Ecto neural progenitor cell (in vitro differentiated cells): Measurements from ENCODE around the gene EPC1.
"Not testable (repeated sequence)": the region's sequence is repeated elsewhere in the genome, so short reads cannot be mapped to it uniquely, and the experiment has no call there.

ENCODE experiments used
- DNase-seq: peaks from one replicate; pipeline ENCODE4 v3.0.0-alpha.2; 2018; ENCODE audit warnings: low spot score

The EPC1 gene

DNA sequence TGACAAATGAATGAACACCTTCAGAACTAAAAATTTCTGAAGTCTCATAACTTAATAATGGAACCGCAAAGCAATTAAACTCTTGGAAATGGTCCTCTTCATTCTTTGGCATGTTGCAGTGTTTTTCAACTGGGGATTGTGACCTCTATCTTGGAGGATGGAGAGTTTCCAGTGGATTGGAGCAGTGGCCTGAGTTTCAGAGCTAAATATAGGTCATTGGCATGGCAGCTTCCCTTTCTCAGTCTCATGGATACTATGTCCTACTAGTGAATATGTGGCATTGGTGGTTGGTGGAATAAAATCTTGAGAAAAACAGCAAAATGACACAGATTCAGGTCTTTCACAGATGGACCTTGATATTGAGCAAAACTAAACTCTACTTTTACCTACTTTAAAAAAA, 24.1 kb upstream of the EPC1 start:
- DNase-seq, result no peak

DNA sequence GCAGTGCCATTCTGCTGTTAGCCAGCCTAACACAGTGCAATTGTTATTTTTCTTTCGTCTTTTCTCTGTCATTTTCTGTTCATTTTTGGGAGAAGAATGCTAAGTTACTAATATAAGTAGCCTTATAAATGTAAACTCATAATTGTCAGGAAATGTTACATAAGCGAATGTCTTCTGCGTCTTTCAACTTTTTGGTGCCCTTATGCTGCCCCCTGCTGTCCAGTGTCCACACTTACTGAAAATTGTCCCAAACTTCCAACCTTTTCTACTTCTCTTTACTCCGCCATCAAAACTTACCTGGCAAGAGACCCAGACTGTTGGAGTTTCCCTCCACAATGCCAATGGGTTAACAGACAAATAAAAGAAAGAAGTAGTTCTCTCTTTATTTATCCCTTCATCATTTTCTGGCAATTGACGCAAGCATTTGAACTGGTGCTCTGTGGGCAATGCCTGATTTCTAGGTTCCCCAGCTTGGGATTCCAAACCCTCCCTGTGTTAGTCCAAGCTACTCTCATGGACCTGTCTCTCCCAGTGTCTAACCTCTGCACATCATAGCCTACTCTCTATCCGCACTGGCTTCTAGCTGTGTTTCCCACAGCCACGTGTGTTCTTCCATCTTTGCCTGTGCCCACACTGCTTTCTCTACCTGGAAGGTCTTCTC, 21.0 kb upstream of the EPC1 start:
- peak; percentile 55 for DNase-seq

DNA sequence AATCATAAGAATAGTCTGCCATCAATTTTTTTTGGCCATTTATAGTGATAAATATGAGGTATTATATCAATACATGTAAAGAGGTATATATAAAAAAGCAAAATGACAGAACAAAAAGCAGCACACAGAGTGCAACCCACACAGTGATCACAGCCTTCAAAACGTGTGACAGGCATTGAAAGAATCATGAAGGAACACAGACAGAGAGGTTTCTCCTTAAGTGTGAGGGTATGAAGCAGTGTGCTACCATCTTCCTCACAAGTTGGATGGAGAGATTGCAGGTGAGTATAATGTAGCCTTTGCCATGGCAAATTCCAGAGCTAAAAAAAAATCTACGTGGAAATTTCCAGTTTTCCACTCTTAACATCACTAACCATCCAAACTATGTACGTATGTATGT, 19.6 kb upstream of the EPC1 start:
- no peak for DNase-seq

DNA sequence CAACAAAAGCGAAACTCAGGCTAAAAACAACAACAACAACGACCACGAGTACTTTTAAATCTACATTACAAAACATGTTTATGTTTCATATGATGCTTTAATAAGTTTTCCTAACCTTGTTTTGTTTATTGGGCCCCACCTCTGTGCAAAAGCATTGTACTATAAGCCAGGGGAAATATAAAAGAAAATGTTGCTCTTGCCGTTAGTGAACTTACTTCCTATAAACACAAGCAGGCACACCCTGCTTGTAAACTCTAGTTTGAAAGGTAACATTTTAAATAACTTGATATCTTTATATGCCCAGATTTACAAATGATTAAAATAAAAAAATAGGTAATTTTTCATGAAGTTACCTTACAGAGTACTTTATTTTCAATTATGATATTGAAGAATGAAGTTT, 19.2 kb upstream of the EPC1 start:
- DNase-seq, result no peak

DNA sequence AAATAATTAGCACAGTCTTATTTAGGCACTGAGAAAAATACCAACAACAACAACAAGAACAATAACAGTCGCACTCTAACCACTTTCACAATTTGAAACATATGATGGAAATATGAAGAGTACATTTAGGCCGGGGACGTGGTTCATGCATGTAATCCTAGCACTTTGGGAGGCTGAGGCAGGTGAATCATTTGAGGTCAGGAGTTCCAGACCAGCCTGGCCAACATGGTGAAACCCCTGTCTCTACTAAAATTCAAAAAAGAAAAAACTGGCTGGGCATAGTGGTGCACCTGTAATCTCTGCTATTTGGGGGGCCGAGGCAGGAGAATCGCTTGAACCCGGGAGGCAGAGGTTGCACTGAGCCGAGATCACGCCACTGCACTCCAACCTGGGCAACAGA, 18.4 kb upstream of the EPC1 start:
- DNase-seq, result not testable (repeated sequence)

DNA sequence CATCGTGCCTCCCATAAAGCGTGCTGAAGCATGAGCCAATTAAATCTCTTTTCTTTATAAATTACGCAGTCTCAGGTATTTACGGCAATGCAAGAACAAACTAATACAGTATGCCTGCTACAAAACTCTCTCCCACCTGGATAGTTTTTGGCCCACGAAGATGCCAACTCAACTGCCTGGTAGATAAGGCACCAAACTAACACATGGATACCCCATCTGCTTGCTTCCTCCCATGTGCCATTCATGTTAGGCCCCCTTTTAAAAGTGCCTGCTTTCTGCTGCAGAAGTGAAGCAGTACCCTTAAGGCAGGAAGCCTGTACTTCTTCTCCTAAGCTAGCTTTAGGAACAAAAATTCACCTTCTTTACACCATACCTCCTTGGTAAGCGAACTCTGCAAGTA, 15.6 kb upstream of the EPC1 start:
- DNase-seq, result no peak

DNA sequence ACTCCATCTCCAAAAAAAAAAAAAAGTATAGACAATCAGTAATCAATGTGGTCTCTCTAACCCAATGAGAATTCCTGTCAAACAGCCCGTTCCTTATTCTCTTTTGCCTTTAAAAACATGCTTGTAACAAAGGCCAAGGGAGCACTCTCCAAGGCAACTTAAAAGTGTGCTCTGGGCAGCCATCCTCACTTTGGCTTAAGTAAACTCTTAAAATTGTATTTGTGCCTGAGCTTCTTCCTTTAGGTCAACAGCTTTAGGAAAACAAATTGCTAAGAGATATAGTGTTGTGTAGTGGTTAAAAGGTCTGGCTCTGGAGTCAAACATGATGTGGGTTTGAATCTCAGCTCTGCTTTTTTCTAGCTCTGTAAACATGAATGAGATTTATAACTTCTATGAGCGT, 13.9 kb upstream of the EPC1 start:
- DNase-seq, result no peak

DNA sequence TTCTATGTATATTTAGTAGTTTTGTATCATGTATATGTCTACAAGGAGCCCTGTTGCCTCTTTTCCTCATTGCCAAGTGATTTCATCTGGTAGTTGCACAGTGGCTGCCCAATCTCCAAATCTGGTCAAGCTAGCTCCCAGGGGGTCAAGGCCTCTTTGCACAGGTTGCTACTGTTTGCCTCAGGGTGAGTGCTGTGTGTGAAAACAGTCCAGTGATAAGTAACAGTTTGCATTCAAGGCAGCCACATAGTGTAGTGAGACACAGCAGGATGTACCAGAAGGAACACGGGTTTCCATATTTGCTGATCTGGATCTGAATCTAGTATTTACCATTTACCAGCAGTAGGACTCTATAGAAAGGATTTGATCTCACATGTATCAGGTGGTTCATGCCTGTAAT, 13.3 kb upstream of the EPC1 start:
- DNase-seq, result no peak

DNA sequence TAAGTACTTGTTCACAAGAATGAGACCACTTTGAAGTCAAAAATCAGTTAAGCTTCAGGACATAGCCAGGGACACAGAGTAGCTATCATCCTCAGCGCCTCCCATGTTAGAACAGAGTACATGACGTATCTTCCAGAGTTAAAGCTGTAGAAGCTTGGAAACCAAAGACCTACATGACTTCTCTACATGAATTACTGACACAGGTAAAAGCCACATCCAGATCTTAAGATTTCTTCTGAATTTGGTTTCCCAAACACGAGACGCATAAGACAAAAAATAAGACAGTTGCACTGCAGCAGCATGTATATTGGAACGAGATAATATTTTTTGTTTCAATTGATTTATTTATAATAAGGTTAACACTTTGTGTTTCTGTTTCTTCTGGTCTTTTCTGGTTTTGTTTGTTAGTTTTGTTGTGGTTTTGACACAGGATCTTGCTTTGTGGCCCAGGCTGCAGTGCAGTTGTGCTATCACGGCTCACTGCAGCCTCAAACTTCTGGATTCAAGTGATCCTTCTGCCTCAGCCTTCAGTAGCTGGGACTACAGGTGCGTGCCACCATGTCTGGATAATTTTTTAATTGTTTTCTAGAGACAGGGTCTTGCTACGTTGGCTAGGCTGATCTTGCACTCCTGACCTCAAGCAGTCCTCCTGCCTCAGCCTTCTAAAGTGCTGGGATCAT, 10.2 kb upstream of the EPC1 start:
- DNase-seq, result no peak

DNA sequence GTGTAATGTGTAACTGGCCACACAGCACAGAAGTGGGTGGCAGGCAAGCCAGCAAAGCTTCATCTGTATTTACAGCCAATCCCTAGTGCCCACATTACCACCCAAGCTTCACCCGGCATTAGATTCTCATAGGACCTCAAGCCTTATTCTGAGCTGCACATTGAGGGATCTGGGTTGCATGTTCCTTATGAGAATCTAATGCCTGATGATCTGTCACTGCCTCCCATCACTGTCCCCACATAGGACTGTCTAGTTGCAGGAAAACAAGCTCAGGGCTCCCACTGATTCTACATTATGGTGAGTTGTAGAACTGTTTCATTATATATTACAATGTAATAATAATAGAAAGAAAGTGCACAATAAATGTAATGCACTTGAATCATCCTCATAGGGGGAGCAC, 7.7 kb upstream of the EPC1 start:
- not testable (repeated sequence) for DNase-seq

DNA sequence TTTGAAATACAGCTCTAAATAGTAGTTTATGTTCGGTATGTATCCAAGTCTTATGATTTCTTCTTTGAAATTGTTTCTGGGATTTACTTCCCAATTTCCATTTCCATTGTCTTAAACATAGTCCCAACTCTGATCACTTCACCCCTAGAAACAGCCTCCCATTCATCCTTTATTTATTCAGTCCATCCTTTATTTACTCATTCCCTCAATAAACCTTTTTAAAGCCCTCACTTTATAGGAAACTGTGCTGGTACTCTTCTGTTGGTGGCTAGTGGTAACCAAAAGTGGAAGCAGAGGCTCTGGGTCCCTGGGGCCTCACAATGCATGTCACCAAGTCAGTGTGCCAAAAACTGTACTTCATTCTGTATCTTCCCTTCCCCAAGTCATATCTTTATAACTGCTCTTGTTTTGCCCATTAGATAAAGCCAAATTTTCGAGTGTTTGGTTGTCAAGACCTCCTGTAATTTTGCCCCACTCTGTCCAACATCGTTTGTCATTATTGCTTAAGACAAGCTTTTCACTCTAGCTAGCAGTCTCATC, 3.9 kb upstream of the EPC1 start:
- no peak for DNase-seq

DNA sequence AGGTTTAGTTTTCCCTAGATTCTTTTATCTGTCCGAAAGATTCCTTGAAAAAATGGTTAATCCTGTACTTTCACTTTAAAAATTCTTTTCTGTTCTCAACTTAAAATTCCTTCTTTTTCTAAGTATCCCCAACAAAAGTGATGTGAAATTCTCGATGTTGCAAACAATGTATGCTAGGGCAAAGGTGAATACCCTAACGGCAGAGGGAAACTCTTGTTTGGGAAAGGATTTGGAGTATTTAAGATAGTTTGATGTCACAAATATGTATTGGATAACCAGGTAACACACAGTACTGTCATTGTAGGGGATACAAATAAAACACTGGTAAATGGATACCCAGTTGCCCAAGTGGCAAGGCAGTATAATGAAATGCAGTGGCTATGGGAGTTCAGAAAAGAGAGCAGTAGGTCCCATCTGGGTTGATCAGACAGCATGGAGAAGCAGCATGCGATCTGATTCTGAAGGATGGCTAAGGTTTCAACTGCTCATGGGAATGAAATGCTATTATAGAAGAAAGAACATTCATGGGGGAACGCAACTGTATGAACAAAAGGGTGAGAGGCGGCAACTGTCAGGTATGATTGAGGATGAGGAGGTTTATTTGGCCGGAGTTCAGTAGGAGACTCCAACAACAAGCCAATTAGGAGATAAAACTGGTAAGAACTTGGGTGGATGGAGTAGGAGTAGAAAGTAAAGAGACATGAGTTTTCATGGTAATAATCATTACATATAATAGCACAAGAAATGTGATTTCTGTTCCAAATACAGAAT, 3.2 kb upstream of the EPC1 start:
- DNase-seq, result no peak

DNA sequence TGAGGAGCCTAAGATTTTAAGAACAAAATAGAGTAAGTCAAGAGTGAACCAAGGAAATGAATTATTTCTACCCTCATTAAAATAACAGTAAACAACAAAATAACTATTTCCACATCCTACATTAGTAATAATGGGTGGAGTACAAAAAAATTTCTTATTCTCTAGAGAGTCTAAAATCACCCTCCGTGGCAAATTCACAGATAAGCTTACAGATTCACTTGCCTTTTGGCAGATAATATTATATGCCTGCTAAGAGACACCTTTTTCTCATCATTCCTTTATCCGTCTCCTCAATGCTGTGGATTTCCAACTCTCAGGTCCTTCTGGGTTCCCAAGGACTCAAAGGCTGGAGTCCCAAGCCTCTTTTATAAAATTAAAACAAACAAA, 2.2 kb upstream of the EPC1 start:
- no peak for DNase-seq

DNA sequence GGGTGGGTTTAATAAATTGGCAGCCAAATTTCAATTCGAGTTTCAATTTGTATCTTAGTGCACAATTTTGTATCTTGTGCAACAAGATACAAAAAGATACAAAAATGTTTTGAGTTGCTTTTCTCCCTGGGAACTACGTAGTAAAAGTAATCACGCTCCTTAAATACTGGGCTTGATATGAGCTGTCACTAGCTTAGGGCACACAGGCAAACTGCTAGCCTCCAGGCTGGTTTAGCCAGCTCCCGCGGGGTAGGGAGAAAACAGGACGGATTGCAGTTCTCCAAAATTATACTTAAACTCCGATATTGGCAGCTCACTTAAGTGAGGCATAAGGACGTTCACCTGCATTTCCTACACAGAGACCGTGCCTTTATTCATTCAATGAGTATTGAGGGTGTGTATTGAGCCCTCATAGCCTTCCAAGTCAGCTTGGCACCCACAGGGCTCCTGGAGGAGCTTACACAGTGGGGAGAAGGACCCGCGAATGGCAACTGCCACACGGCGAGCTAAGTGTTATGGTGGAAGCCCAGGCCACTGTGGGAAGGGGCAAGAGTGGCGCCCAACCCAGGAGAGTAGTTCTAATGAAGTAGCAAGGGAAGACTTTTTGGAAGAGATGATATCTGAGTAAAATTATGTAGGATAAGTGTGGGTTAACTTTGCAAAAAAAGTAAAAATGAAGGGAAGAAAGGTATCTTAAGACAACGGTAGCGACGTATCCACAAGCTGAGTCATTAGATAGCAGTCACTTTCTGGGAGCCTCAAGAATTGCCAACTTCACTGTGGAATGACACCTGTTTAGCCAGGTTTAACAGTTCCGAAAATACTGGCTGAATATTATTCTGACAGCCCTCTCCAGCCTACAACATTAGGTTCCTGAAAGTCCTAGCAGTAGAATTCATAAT, 1.6 kb upstream of the EPC1 start:
- DNase-seq, result no peak

DNA sequence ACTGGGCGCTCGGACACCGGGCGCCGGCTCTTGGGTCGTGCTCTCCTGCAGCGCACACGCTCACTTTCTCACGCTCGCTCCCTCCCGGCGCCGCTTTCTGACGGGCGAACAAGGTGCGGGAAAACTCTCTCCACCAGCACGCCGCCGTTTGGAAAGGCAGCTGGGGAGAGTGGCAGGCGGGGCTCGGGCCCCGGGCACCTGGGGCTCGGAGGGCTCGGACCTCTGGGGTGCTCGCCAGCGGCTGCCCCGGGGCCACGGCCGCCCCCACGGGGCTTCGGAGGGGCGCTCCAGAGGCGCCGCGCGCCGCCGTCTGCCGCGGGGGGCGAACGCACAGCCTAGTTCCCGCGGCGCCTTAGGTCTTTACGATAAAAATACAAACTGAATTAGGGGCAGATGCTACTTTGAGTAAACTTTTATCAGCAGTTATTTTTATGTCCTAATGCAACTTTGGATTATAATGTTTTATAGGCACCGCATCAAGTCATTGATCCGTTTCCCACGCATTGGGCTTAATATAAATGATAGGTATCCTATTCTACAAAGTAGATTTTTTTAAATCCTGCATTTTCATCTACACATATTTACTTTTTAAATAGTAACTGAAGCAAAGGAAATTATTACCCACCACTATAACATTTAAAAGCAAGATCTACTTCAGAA, 535 bp upstream of the EPC1 start:
- DNase-seq, result no peak

DNA sequence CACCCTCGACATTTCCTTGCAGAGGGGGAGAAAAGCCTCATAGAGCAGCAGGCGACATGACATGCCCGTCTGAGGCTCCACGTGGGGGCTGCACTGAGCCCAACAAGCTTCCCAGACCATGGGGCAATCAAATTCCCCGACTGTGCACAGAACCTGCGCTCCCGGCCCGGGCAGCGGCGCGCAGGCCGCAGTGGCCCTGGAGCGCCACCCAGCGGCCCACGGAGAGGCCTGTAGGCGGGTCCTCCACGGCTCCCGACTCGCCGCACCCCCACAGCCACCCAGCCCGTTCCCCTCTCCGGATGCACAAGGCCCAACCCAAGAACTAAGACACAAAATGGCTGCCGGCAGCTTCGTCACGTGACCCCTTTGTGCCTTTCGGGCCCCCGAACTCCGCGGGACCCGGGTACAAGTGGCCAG, 816 bp downstream of the EPC1 start:
- DNase-seq, result peak; percentile 98

DNA sequence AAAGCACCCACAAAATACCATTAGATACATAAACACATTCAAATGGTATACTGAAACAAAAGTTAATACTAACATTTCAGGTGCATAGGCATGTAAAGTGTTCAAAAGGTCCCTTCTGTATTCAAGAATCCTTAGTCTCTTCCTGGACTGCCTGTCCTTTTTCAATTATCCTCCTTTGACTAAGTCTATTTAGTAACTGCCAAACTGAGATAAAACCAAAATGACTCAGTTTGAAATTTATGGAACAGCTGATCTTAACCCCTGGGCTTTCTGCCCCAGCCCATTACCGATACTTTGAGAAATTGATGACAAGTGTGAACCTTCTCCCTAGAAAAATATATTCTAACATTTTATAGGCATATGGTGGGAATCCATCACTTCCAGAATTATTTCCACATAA, 5.4 kb downstream of the EPC1 start:
- no peak for DNase-seq

DNA sequence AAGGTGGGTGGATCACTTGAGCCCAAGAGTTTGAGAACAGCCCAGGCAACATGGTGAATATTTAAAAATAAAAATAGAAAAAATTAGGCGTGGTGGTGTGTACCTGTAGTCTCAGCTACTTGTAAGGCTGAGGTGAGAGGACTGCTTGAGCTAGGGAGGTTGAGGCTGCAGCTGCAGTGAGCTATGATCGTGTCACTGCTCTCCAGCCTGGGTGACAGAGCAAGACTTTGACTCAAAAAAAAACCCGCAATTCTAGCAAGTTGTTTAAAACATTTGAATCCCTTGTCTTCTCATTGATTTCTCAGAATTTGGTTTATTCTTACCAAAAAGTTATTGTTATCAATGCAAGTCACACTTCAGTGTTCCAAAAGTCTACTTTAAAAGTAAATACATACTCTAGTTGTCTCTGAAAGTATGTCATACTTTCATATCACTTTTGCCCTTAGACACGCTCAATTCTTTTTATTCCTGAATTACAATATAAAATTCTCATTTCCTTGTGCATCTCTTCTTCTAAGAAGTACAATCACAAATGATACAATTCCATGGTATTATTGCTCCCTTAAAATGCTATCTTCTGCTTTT, 6.3 kb downstream of the EPC1 start:
- no peak for DNase-seq

DNA sequence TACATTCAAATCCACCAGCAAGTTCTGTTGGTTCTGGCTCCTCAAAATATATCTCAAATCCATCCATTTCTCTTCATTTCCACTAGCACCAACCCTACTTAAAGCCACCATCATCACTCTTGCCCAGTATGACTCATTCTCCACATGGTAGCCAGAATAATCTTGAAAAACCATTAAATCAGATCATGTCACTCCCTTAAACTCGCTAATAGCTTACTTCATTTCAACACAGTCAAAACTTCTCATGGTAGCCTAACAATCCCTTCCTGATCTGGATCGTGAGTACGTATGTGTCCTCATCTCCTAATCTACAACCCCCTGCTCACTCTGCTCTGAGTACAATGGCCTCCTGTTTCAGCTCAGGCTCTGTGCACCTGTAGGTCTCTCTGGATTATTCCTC, 8.7 kb downstream of the EPC1 start:
- no peak for DNase-seq

DNA sequence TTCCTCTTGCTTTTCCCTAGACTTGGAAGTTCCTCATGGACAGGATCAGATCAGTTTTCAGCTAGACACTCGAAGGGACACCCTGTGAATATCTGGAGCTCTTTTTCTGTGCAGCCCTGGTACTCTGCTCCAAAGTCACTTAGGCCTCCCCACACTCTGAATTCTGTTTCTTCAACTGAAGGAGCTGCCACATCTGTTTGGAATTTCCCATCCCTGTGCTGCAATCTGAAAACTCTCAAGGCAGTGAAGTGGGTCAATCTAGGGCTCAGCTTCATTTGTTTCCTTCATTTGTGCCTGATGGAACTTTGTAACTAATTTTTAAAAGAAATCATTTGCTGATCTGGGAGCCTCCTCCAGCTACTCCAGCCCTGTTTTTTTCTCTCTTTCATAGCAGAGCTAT, 9.6 kb downstream of the EPC1 start:
- DNase-seq, result no peak

DNA sequence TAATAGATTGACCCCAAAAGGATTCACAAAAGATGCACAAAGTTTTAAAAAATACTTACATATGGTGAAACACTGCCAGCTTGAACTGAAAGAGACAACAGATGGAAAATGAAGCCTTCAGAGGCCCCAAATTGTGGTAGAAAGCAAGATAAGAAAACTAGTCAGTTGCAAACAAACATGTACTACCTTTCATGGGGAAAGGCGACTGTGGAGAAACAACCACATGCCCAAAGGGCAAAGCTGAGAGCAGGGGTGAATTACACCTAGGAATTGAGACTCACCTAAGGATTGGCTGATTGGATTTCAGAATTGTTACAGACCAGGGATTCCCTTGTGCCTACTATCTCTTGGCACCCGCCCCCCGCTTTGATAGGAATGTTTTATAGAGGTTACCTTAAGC, 13.1 kb downstream of the EPC1 start:
- no peak for DNase-seq
